ENCODE measurements around the gene TRAIP. TPM values are rescaled to one million over a fixed set of nuclear protein-coding genes. Genes with fewer than 3 reads are reported as not detected.
A peak's percentile ranks its signal among the peaks of the same experiment; 100 is the strongest.
"Not testable (repeated sequence)": the region's sequence is repeated elsewhere in the genome, so short reads cannot be mapped to it uniquely, and the experiment has no call there.

TRAIP gene, protein sequence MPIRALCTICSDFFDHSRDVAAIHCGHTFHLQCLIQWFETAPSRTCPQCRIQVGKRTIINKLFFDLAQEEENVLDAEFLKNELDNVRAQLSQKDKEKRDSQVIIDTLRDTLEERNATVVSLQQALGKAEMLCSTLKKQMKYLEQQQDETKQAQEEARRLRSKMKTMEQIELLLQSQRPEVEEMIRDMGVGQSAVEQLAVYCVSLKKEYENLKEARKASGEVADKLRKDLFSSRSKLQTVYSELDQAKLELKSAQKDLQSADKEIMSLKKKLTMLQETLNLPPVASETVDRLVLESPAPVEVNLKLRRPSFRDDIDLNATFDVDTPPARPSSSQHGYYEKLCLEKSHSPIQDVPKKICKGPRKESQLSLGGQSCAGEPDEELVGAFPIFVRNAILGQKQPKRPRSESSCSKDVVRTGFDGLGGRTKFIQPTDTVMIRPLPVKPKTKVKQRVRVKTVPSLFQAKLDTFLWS
- total RNA-seq (ENCODE audit: insufficient read depth, low replicate concordance), result not detected

DNA sequence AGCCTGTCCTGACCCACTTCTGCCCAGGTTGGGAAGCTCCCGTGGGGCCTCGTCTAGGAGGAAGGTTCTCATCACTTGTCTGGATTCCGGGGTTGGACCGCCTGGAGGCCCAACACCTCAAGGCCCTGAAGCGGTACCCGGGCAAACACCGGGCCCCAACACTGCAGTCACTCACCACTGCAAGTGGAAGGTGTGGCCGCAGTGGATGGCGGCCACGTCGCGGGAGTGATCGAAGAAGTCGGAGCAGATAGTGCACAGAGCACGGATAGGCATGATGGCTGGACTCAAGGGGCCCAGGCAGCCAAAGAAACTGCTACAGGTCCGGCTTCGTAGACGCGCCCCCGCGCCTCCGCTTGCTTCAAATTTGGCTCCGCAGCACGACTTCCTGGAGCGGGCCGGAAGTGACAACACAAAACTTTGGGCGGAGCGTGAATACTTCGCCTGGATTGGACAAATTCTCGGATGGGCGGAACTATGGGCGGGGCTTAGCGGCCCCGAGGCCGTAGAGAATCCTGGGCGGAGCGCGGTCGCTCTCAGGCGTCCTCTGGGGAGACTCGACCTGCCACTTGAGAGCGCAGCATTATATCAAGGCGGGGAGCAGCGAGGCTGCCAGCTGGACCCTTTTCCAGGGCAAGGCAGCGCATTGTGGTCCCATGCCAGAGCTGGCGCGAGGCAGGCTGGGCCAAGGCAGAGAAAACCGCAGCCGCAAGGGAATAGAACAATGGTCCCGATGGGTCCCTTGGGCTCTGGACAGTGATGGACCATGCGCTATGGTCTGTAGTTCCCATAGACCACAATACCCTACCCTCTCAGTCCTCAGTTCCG is at the start of gene TRAIP:
TRAIP (minus strand) TSS at position 384 of the 825 bp plus-strand sequence; CDS start at position 273, 111 bp downstream.
- DNase-seq (ENCODE audit: low spot score), result peak; percentile 97

GRCh38 chr3:49904448-49904847 is 48.1 kb upstream of the TRAIP start:
- not testable (repeated sequence) for DNase-seq (ENCODE audit: low spot score)

- peak; percentile 62 for DNase-seq (ENCODE audit: low spot score)
These were observed 47.4 kb upstream of the TRAIP start, which contains the start of gene MST1R for GRCh38 chr3:49903451-49904424. Gene MST1R (minus strand): TSS chr3:49903873. CDS start chr3:49903609, 264 bp downstream.

GRCh38 chr3:49902511-49903345 is 46.4 kb upstream of the TRAIP start:
- DNase-seq (ENCODE audit: low spot score), result no peak

DNA sequence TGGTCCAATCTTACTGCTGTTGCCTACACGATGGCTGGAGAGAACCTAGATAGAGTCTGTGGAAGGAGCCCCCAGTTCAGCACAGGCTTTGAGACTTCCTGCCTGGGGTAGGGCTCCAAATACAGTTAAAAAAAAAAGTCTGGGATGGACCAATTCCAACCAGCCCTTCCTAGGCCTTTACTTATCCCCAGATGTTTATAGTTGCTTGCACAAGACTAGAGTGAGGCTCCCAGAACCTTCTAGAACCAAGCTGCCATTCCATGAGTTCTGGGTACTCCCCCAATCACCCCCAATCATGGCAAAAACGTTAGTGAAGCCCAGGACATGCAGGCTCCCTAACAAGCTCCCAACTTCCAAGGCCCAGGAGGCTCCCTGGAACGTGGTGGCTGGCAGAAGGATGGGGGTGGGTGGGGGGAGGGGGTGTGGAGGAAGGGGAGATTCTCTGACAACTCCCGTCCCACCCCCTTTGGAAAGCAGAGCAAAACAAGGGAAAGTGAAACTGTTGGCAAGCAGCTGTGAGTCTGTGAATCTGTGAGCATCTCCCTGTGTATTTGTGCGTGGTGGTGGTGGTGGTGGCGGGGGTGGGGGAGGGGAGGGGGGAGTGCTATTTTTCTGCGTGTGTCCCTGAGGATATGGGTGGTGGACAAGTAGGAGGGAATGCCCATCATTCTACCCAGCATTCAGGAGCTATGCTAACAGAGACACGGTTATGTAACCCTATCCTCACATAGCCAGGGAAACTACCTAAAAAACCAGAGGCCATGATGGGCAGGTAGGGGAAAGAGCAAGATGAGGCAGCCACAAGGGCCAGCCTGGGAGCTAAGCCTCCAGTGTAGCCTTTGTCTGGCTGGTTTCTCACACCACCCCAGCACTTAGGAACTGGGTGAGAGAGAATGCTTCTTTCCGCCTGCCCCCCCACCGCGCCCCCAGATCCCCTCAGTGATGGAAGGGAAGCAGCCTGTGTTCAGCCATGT is 45.3 kb upstream of the TRAIP start:
- DNase-seq (ENCODE audit: low spot score), result peak; percentile 11

GRCh38 chr3:49900491-49901153 is 44.3 kb upstream of the TRAIP start:
- DNase-seq (ENCODE audit: low spot score), result no peak

DNA sequence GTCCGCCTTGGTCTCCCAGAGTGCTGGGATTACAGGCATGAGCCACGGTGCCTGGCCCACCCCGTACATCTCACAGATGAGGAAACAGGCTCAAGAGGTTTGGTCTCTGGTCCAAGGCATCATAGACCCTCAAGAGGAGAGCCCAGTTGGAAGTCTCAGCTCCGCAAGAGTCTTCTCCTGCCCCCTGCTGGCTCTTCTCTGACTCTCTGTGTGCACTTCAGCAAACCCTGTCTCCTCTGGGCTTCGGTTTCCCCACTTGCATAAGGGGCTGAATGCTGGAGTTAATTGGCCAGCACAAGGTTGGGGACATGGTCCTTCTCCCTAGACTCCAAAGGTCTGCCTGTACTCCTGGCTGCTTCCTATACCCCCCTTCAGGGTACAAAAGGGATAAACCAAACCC is 43.5 kb upstream of the TRAIP start:
- no peak for DNase-seq (ENCODE audit: low spot score)

- DNase-seq (ENCODE audit: low spot score), result no peak
These were observed 42.6 kb upstream of the TRAIP start for GRCh38 chr3:49898991-49899390.

GRCh38 chr3:49896345-49896744 is 40.0 kb upstream of the TRAIP start:
- no peak for DNase-seq (ENCODE audit: low spot score)

DNA sequence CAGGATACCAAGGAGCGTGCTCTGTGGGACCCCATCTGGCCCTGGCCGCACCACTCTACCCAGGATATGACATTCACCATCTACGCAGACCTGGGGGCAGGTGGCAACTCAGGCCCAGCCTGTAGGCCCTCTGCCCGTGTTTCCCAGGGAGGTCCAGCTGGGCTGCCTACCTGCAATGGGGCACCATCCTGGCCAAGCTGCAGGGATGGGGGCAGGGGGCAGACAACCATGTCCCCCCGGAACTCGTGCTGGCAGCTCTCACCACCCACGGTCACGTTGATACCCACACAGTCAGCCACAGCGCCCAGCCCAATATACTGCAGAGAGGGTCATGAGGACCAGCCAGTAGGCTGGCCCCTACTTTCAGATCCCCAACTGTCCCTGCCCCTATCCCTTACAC is 39.4 kb upstream of the TRAIP start:
- DNase-seq (ENCODE audit: low spot score), result no peak

- DNase-seq (ENCODE audit: low spot score), result no peak
These were observed 32.9 kb upstream of the TRAIP start for GRCh38 chr3:49889296-49889695.

DNA sequence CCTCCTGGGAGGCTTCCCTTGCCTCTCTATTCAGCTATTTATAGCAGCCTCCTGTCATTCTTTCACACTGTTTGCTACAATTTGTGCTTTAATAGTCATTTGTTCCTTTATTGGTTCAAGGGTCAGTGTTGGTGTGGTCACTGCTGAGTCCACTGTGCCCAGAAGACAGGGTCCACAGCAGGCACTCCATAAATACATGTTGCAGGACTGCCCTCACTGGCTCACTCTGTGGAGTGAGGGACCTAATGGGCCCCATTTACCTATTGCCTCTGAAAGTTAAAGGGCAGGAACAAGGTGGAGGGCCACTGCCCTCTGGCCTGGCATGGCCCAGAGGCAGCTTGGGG is 30.5 kb upstream of the TRAIP start:
- DNase-seq (ENCODE audit: low spot score), result no peak

DNA sequence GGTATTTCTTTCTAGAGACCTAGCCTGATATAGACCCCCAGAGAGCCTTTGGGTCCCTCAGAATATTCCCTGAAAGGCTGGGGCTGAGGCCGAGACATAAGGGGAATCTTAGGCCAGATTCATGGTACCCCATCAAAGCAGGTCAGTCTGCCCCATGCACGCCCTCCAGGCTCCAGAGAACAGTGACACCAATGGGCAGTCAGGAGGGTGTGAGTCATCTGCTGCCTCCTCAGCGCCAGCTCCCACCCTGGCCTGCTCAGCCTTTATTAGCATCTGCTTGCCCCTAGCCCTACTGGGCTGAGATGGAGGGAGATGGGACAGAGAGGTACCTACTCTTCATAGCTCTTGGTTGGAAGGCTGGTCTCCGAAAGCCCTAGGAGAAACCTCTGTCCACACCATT is 27.6 kb upstream of the TRAIP start:
- no peak for DNase-seq (ENCODE audit: low spot score)

DNA sequence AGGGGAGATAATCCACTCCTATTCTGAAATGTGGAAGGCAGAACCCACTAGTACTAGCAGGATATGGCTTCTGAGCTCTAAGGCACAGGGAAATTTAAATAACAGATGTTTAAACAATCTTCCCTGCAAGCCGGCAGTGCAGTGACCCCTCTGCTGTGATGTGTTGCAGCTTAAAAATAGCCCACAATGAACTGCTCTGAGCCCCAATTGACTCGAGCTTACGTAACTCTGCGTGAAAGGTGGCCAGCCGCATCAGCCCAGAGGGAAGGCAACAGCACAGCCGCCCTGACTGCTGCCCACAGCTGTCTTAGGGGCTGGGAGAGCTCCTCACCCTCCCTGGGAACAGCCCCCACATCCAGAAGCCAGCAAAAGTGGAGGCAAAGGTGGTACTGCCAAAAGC is 25.8 kb upstream of the TRAIP start:
- no peak for DNase-seq (ENCODE audit: low spot score)

- DNase-seq (ENCODE audit: low spot score), result no peak
These were observed 24.4 kb upstream of the TRAIP start for GRCh38 chr3:49880581-49881315.

GRCh38 chr3:49879721-49880120 is 23.4 kb upstream of the TRAIP start:
- DNase-seq (ENCODE audit: low spot score), result no peak

DNA sequence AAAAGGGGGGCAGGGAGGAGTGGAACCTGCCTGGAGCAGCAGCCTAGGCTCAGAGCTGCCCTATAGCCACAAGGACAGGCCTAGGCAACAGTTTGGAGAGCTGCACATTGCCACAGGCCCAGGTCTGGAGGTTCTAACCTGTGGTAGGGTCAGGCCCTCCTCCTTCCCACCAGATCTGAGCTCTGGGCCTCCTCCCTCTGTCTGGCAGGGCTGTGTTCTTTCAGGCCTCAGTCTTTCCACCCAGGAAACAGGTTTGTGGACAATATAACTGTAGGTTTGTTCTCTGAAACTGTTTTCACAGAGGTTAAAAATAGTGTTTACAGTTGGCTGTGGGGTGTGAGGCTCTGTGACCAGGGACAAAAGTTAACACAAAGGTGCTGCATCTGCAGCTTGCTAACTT is 22.3 kb upstream of the TRAIP start:
- no peak for DNase-seq (ENCODE audit: low spot score)

DNA sequence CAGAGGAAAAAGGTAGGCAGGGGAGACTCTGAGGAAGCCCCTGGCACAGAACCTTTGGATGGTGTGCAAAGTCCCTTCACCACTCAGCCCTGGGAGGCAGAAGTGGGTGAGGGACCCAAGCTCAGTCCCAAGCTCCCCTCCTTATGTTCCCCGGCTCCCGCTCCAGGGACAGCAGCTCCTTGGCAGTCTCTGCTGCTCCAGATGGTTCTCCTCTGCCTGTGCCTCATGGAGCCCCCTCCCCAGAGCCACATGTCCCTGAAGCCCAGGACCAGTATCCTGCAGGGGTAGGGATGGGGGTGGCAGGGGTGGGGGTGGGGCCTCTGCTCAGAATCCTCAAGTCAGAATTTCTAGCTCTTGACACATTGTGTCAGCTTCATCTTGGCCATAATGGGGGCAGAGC is 21.4 kb upstream of the TRAIP start:
- no peak for DNase-seq (ENCODE audit: low spot score)
